Measurements from ENCODE around the gene FCHSD2. TPM values are rescaled to one million over a fixed set of nuclear protein-coding genes. Genes with fewer than 3 reads are reported as not detected.

The FCHSD2 gene
- total and polyA plus RNA-seq, 2 of the 8 experiments (the other 6 are each of a cell fraction or from before 2014, with no cell fraction given) = 4.1 to 7.8 TPM

- H2BK12ac ChIP-seq (ENCODE audit: low read depth, low read length) = peak overlapping the region; percentile 30; the same call in 1 of the 2 replicates
- no peak overlapping the region for H2AFZ ChIP-seq (ENCODE audit: low read length)
- no peak overlapping the region for H4K5ac ChIP-seq (ENCODE audit: insufficient read length, low read depth, low read length)
- no peak for FAIRE-seq
- no peak overlapping the region for H3K18ac ChIP-seq (ENCODE audit: extremely low read depth, low read length)
- H3K23me2 ChIP-seq (ENCODE audit: low read depth, low read length) = no peaks in the 10 kb centered on the region
- peaks cover 0 to 2% (median 0%) of the 10 kb centered on the region in 4 experiments; a peak in 1 of 7 replicates for H3K4me1 ChIP-seq (replicated peaks in 1 of 4; ENCODE audit: control insufficient read depth in 3 of 4, insufficient read depth in 4 of 4, low read length in 3 of 4)
- H3K4ac ChIP-seq (replicated peaks; ENCODE audit: insufficient read length, low read depth, low read length) = no peak overlapping the region
- no peak overlapping the region for H3K23ac ChIP-seq (ENCODE audit: insufficient read length)
- H2AK5ac ChIP-seq (ENCODE audit: low read depth, low read length) = no peak overlapping the region
- no peaks in the 10 kb centered on the region for H3K9me3 ChIP-seq (ENCODE audit: insufficient read depth in 2 of 2, low read depth in 1 of 2, low read length in 1 of 2)
- WGBS, 2 experiments (ENCODE audit: extremely low coverage in 1 of 2, insufficient coverage in 1 of 2, insufficient read length in 1 of 2, insufficient replicate concordance in 2 of 2, low coverage in 1 of 2, low lambda C conversion rate in 2 of 2, missing lambda C conversion rate in 1 of 2) = 83% methylated on average over 1 of the region's 1 CpG; no CpG with 5 or more reads in 1 of the 2 experiments
- CTCF ChIA-PET (ENCODE audit: partially characterized antibody) = no interaction called here
- H2BK20ac ChIP-seq (ENCODE audit: low read length) = no peak overlapping the region
- H4K91ac ChIP-seq (replicated peaks; ENCODE audit: insufficient read length, low read length) = no peak overlapping the region
- H3K79me1 ChIP-seq (ENCODE audit: low read depth, low read length) = no peaks in the 10 kb centered on the region
- no peak overlapping the region for H3K4me3 ChIP-seq (ENCODE audit: extremely low read depth in 1 of 4, insufficient read depth in 2 of 4, low read depth in 3 of 4, low read length in 4 of 4)
- H3K9ac ChIP-seq (replicated peaks in 1 of 4; ENCODE audit: extremely low read depth in 1 of 4, low read depth in 3 of 4, low read length in 3 of 4) = no peak overlapping the region
- POLR2A ChIA-PET (ENCODE audit: partially characterized antibody) = no interaction called here
- no peaks in the 10 kb centered on the region for H3K36me3 ChIP-seq (ENCODE audit: control insufficient read depth in 2 of 4, insufficient read depth in 4 of 4, low read length in 3 of 4)
- H2BK15ac ChIP-seq (ENCODE audit: low read length) = no peak overlapping the region
- DNase-seq (ENCODE audit: low read depth in 1 of 2, low spot score in 2 of 2) = no peak
- no peak overlapping the region for H2BK120ac ChIP-seq (replicated peaks; ENCODE audit: low read depth, low read length)
- H3K4me2 ChIP-seq (ENCODE audit: insufficient read depth in 1 of 2, low read depth in 2 of 2, low read length in 2 of 2) = no peak overlapping the region
- H3K27ac ChIP-seq (ENCODE audit: low read depth, low read length) = no peak overlapping the region
- no peaks in the 10 kb centered on the region for H3K79me2 ChIP-seq (ENCODE audit: control insufficient read depth in 1 of 2, insufficient read depth in 2 of 2, low read length in 2 of 2)
- H3K14ac ChIP-seq (ENCODE audit: insufficient read length) = no peak overlapping the region
- no peak overlapping the region for H4K8ac ChIP-seq (ENCODE audit: extremely low read depth, insufficient read depth, low read length)
- no peak overlapping the region for H2BK5ac ChIP-seq (ENCODE audit: low read depth, low read length)
- H3K27me3 ChIP-seq (replicated peaks in 1 of 4; ENCODE audit: control insufficient read depth in 3 of 4, extremely low read depth in 1 of 4, insufficient read depth in 3 of 4, low read length in 3 of 4) = no peaks in the 10 kb centered on the region
- no peaks in the 10 kb centered on the region for H4K20me1 ChIP-seq (replicated peaks in 1 of 2; ENCODE audit: control insufficient read depth in 1 of 2, insufficient read depth in 2 of 2, low read length in 2 of 2)
- no peak overlapping the region for H3K56ac ChIP-seq (replicated peaks; ENCODE audit: insufficient read length, low read depth, low read length)
- TF ChIP-seq MAFK (IDR thresholded peaks at IDR 0.05; ENCODE audit: low read depth, low read length) = no peak
- TF ChIP-seq SP2 (IDR thresholded peaks at IDR 0.05; ENCODE audit: low read length) = no peak
- TF ChIP-seq KDM5A (IDR thresholded peaks at IDR 0.05; ENCODE audit: low read length) = no peak
- TF ChIP-seq RBBP5 (IDR thresholded peaks at IDR 0.05; ENCODE audit: borderline replicate concordance, low read depth, low read length) = no peak
- TF ChIP-seq ZNF274 (IDR thresholded peaks at IDR 0.05; ENCODE audit: borderline replicate concordance, extremely low read depth, low read length) = no peak
- TF ChIP-seq SIN3A (conservative IDR thresholded peaks at IDR 0.05 in 1 of 2, IDR thresholded peaks at IDR 0.05 in 1 of 2; ENCODE audit: low read depth in 1 of 2, low read length in 2 of 2) = no peak
- no peak for TF ChIP-seq TBP (IDR thresholded peaks at IDR 0.05; ENCODE audit: low read depth, low read length)
- no peak for TF ChIP-seq RAD21 (IDR thresholded peaks at IDR 0.05 in 1 of 2, conservative IDR thresholded peaks at IDR 0.05 in 1 of 2; ENCODE audit: low read depth in 2 of 2, low read length in 2 of 2)
These were observed 54.4 kb downstream of the FCHSD2 start for GRCh38 chr11:73087730-73088129.
